Kidney (tissue), 14 donors: ENCODE results near the gene ZBTB21. TPM values are rescaled to one million over a fixed set of nuclear protein-coding genes. Genes with fewer than 3 reads are reported as not detected.

ENCODE experiments used
- DNase-seq, 5 donors: peaks; one replicate each; pipeline ENCODE4 v3.0.0-alpha.2; 2013 to 2020
- FAIRE-seq: peaks from 2 replicates; lab custom pipeline; 2012; peaks lifted over from hg19 to GRCh38; lab: Jason Lieb, UNC
- H3K27ac ChIP-seq, 2 donors: one replicate each; pipeline ENCODE4 v1.7.0; 2013; ENCODE audit warnings: low read depth in 2 of 2, low read length in 2 of 2, inconsistent platforms in 1 of 2
- H3K27me3 ChIP-seq: one replicate; pipeline ENCODE4 v1.7.1; 2013; ENCODE audit warnings: low read length, inconsistent platforms; ENCODE audit not compliant: control insufficient read depth, insufficient read depth
- H3K36me3 ChIP-seq, 3 donors: one replicate each; pipeline versions ENCODE4 v1.7.0 to v1.7.1; 2013; ENCODE audit warnings: low read length in 3 of 3, control low read depth in 1 of 3, inconsistent platforms in 1 of 3; ENCODE audit not compliant: insufficient read depth in 3 of 3, control insufficient read depth in 2 of 3
- H3K4me1 ChIP-seq, 3 donors: one replicate each; pipeline versions ENCODE4 v1.7.0 to v1.7.1; 2013; ENCODE audit warnings: low read length in 3 of 3, inconsistent platforms in 1 of 3, low read depth in 1 of 3; ENCODE audit not compliant: control insufficient read depth in 2 of 3, insufficient read depth in 2 of 3
- H3K4me3 ChIP-seq, 3 donors: one replicate each; pipeline versions ENCODE4 v1.7.0 to v1.8.1; 2013; ENCODE audit warnings: low read length in 3 of 3, control low read depth in 1 of 3, inconsistent platforms in 1 of 3
- H3K9ac ChIP-seq, 3 donors: one replicate each; pipeline versions ENCODE4 v1.7.0 to v1.7.1; 2013; ENCODE audit warnings: low read length in 3 of 3, control low read depth in 1 of 3, inconsistent platforms in 1 of 3
- H3K9me3 ChIP-seq, 3 donors: one replicate each; pipeline versions ENCODE4 v1.7.0 to v1.7.1; 2013; ENCODE audit warnings: low read length in 3 of 3, control low read depth in 1 of 3, inconsistent platforms in 1 of 3; ENCODE audit not compliant: control insufficient read depth in 2 of 3, insufficient read depth in 1 of 3
- CTCF ChIP-seq: IDR thresholded peaks from 3 replicates; pipeline ENCODE4 v1.5.1; 2012; ENCODE audit warnings: mild to moderate bottlenecking, moderate library complexity, borderline replicate concordance; ENCODE audit not compliant: insufficient read depth; ENCODE audit errors: extremely low read depth
- intact Hi-C: fragments of 100-400 bp; cut with DNase I; formaldehyde crosslinking; loops from one replicate; pipeline ENCODE4 v1.11.1; 2022
- polyA plus RNA-seq: library from polyadenylated mRNA; stranded (reverse); fragments of 350-450 nt; fragmentation: Illumina TruSeq; extraction: RNeasy Lipid Tissue Mini Kit (QIAGEN cat#74804); gene quantifications from one replicate; pipeline ENCODE4 v1.2.3, GENCODE V29; 2014; ENCODE audit warnings: low read depth, low replicate concordance; ENCODE audit not compliant: insufficient read depth
- total RNA-seq: library from RNA; stranded (reverse); fragmentation: NEBNext Ultra II Directional; extraction: Animal tissue kit (Norgen Biotek cat#: 25700); gene quantifications from one replicate; pipeline ENCODE4 v1.2.1, GENCODE V29; 2021
- donor health status: control.
- donor health status: control.
- donor health status: control.
- donor health status: control.
- donor health status: control.
- donor health status: DM: yes; HTN: yes; CAD: no.
- donor health status: Normal renal cell carcinoma (clear cell type).

The ZBTB21 gene
- total and polyA plus RNA-seq, 2 donors from 2014 or later, result 2.3 to 16.0 TPM

DNA sequence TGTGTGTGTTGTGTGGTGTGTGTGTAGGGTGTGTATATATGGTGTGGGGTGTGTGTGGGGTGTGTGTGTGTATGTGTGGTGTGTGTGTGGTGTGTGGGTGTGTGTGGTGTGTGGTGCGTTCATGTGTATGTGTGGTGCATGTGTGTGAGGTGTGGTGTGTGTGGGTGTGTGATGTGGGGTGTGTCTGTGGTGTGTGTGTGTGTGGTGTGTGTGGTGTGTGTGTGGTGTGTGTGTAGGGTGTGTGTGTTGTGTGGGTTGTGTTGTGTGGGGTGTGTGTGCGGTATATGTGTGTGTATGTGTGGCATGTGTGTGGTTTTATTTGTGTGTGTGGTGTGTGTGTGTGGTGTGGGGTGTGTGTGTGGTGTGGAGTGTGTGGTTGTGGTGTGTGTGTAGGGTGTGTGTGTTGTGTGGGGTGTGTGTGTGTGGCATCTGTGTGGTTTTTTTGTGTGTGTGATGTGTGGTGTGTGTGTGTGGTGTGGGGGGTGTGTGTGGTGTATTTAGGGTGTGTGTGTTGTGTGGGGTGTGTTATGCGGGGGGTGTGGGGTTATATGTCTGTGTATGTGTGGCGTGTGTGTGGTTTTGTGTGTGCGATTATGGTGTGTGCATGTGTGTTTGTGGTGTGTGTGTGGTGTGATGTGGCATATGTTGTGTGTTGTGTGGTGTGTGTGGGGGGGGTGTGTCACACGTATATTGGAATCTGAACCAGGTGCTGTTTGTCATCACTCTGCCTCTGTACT is 17.1 kb upstream of the ZBTB21 start:
- no peak for FAIRE-seq
- Histone ChIP-seq H3K9ac (no peak overlapping the region), H3K27me3 (no peaks in the 10 kb centered on the region), H3K4me1 (peaks cover 3 to 6% (median 3%) of the 10 kb centered on the region in 3 donors), H3K9me3 (no peaks in the 10 kb centered on the region), H3K36me3 (no peaks in the 10 kb centered on the region), H3K4me3 (no peak overlapping the region), H3K27ac (no peak overlapping the region)
- intact Hi-C loops, result no loop called here
- no peak for TF ChIP-seq CTCF
- peak in 1 of 5 donors; percentile 23 for DNase-seq

- intact Hi-C loops, result no loop called here
- Histone ChIP-seq H3K4me3 (no peak overlapping the region), H3K9ac (no peak overlapping the region), H3K27ac (peak overlapping the region in 1 of 2 donors; percentile 23), H3K27me3 (no peaks in the 10 kb centered on the region), H3K4me1 (peaks cover 3 to 6% (median 3%) of the 10 kb centered on the region in 3 donors), H3K36me3 (no peaks in the 10 kb centered on the region), H3K9me3 (no peaks in the 10 kb centered on the region)
- no peak for TF ChIP-seq CTCF
- DNase-seq (peak in 2 of 5 donors; percentile 45 to 59), FAIRE-seq (no peak)
Measured at GRCh38 chr21:42026082-42026435, 15.9 kb upstream of the ZBTB21 start.

GRCh38 chr21:42025376-42026081 is 15.4 kb upstream of the ZBTB21 start:
- Histone ChIP-seq H3K27me3 (no peaks in the 10 kb centered on the region), H3K4me3 (no peak overlapping the region), H3K4me1 (peaks cover 3 to 6% (median 3%) of the 10 kb centered on the region in 3 donors), H3K9ac (no peak overlapping the region), H3K27ac (peak overlapping the region in 1 of 2 donors; percentile 23), H3K36me3 (no peaks in the 10 kb centered on the region), H3K9me3 (no peaks in the 10 kb centered on the region)
- no peak for FAIRE-seq
- no peak for TF ChIP-seq CTCF
- intact Hi-C loops, result no loop called here
- DNase-seq, result peak in 3 of 5 donors; percentile 33 to 52 (median 44)
